RCC 7860 (cell line): ENCODE data around the gene GPS1.

Source experiments
- DNase-seq: peaks from one replicate; pipeline ENCODE4 v3.0.0-alpha.2; 2015; ENCODE audit warnings: low spot score
- FAIRE-seq: peaks from 2 replicates; lab custom pipeline; 2012; peaks lifted over from hg19 to GRCh38; lab: Jason Lieb, UNC

GPS1 gene

GRCh38 chr17:82076018-82076784, 24.5 kb downstream of the GPS1 start:
- DNase-seq (no peak), FAIRE-seq (no peak)

GRCh38 chr17:82076785-82077591, 25.3 kb downstream of the GPS1 start:
- DNase-seq (no peak), FAIRE-seq (no peak)

DNA sequence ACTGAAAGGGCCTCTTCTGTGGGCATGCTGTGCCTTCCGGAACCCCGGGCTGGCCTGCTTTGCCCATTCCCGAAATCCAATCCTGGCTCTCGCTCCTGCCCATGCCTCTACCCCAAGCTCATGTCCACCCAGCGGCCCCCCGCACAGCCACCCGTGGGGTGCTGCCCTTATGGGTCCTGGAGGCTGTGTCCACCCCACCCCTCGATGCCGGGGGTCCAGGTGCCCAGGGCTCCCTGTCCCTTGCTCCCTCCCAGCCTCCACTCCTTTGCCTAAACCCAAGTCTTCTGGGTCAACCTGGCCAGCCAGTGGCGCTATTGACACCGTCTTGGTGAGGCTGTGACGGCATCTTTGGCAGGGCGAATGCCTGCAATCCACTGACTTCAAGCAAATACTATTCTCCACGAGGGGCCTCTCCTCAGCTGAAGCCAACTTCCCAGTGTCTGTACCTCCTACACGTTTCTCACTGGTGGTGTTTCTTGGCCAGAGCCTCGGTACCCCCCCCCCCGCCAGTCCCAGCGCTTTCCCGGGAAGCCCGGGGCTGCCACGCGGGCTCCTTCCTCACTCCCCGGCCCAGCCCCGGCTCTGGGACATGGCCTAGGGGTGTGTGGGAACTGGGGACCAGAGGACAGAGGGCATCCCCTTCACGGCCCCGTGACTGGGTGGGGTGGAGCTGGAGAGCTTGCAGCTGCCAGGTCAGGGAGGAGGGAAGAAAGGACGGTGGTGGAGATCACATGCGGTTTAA, 26.1 kb downstream of the GPS1 start:
- no peak for DNase-seq
- no peak for FAIRE-seq

- DNase-seq (no peak), FAIRE-seq (no peak)
Observed at GRCh38 chr17:82078433-82078832, 26.7 kb downstream of the GPS1 start.

DNA sequence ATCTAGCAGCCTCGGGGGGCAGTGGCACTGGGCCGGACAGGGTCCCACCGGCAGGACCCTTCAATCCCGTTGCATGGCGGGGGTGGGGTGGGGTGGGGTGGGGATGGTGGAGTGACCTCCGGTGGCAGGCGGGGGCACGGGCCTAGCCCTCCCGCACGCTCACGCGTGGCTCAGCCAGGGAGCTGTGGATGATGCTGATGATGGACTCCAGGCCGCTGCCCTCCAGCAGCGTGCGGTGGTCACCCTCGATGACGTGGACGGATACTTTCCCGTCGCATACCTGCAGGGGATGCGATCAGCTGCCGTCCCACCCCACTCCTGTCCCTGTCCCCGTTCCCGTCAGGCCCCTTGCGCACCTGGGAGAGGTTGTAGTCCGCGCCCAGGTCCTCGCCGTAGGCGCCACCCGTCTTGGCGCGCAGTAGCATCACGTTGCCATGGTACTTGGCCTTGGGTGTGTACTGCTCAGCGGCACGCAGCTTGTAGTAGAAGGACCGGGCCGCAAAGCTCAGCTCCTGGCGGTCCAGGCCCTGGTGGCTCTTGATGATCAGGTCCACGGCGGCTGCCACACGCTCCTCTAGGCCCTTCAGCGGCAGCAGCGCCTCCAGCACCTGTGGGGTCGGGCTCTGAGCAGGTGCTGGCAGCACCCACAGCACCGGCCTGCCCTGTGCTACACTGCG, 27.4 kb downstream of the GPS1 start:
- DNase-seq (no peak), FAIRE-seq (no peak)

- FAIRE-seq (no peak), DNase-seq (no peak)
Observed at GRCh38 chr17:82080048-82080788, 28.5 kb downstream of the GPS1 start.

GRCh38 chr17:82080789-82081464, 29.2 kb downstream of the GPS1 start:
- FAIRE-seq (no peak), DNase-seq (no peak)

GRCh38 chr17:82081546-82081945, 29.8 kb downstream of the GPS1 start:
- DNase-seq (no peak), FAIRE-seq (no peak)

GRCh38 chr17:82081966-82082365, 30.3 kb downstream of the GPS1 start:
- DNase-seq (no peak), FAIRE-seq (no peak)

- DNase-seq (no peak), FAIRE-seq (no peak)
Observed at GRCh38 chr17:82082456-82082855, 30.8 kb downstream of the GPS1 start.

GRCh38 chr17:82083009-82083408, 31.3 kb downstream of the GPS1 start:
- no peak for DNase-seq
- no peak for FAIRE-seq

DNA sequence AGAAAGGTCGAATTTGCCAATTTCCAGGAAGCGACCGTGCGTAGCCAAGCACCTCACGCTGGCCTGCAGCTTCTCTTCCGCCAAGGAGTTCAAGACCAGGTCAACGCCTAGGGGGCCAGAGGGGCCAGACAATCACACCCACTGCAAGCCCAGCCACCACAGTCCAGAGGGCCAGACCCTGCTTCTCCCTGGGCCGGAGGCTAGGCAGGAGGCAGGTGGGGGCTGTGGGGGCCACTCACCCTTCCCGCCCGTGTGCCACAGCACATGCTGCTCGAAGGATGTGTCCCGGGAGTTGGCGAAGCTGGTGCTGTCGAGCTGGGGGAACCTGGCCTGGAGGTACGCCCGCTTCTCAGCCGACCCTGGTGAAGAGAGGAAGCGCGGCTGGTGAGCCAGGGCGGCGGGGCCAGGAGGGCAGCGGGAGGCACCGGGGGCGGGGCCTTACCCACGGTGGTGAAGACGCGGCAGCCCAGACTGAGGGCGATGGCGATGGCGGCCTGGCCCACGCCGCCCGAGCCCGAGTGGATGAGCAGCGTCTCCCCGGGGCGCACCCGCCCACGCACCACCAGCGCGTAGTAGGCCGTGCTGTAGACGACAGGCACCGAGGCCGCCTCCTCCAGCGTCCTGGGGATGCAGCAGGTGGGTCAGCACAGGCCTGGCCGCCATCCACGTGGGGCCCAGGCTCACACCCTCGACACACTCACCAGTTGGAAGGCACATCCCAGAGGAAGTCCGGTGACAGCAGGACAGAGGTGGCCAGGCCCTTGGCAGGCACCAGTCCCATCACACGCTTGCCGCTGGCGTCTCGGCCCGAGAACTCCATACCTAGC, 32.0 kb downstream of the GPS1 start:
- no peak for FAIRE-seq
- DNase-seq = no peak

- no peak for FAIRE-seq
- DNase-seq = no peak
Observed at GRCh38 chr17:82084373-82085030, 32.8 kb downstream of the GPS1 start.

DNA sequence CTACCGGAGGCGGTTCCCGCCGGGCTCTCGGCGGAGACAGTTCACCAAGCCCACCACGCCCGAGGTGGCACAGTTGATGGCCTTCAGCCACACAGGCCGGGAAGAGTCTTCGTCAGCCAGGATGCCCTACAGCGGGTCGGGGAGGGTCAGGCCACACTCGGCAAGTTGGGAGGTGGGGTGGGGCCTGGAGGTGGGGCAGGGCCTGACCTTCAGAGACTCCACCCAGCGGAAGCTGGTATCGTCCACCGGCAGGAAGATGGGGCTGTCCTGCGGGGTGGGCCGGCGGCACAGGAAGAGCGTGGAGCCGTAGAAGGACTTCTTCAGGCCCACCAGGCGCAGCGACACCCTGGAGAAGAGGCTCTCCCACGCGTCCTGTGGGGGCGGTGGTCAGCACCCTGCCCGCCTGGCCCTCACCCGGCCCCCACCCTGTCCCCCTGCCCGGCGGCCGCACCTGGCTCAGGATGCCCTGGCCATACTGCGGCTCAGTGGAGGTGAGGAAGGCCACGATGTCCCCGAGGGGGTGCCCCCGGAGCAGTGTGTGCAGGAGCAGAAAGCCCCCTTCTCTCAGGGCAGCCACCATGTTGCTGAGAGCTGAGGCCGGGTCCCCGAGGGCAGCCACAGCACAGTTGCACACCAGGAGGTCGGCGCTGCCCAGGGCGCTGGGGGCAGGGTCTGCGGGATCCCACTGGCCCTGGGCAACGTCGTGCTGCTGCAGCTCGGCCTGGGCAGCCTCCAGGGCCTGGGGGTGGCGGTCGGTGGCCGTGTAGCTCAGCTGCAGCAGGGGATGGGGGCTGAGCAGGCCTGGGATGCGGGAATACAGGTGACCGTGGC, 33.5 kb downstream of the GPS1 start:
- FAIRE-seq (no peak), DNase-seq (no peak)

GRCh38 chr17:82085931-82086764, 34.5 kb downstream of the GPS1 start:
- DNase-seq = no peak
- FAIRE-seq = no peak
